Limb (tissue), 2 donors: ENCODE data around the gene SPG7.

Source experiments
- DNase-seq, 2 donors: peaks; one replicate each; pipeline ENCODE4 v3.0.0-alpha.2; 2016; ENCODE audit errors: extremely low spot score in 2 of 2

SPG7 gene

DNA sequence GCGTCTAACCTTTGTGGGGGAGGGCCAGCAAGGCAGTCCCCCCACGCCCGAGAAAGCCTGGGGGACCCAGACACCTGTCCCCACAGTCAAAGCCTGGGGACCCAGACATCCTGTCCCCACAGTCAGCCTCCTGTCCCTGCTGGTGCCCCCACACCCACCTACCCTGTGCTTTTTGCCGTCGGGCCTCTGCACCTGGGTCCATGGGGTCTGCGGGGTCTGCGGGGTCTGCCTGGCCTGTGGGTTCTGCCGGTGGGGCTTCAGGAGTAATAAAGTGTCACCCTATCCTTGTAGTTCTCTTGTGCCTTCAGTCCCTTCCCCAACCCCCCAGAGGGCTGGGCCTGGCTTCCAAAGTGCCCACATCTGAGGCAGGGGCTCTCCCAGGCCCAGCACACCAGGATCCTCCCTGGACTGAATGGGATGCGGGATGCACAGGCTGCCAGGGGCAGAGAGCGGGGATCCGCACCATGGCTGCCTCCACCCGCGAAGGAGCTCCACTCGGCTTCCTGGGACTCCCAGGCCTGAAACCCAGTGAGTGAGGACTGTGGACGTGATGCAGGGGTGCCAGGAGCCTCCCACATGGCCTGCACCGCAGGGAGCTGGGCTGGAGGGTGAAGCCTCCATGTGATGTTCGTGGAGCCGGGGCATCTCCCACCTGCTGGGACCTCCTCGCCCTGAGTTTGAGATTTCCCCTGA, 88.9 kb downstream of the SPG7 start:
- no peak for DNase-seq

DNA sequence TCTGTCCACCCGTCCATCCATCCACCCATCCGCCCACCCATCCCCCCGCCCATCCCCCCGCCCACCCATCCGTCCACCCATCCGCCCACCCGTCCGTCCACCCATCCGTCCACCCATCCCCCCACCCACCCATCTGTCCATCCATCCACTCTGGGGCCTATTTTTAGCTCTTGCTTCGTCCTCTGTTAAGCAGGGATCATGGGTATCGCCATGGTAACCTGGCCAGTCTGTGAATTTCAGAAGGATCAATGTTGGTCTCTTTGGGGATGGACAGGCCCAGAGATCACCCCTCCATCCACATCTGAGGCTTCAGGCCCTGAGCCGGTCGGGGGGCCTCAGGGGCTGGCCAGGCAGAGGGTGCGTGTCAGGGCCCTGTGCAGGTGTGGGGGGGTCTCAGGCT, 90.0 kb downstream of the SPG7 start:
- DNase-seq, result no peak

DNA sequence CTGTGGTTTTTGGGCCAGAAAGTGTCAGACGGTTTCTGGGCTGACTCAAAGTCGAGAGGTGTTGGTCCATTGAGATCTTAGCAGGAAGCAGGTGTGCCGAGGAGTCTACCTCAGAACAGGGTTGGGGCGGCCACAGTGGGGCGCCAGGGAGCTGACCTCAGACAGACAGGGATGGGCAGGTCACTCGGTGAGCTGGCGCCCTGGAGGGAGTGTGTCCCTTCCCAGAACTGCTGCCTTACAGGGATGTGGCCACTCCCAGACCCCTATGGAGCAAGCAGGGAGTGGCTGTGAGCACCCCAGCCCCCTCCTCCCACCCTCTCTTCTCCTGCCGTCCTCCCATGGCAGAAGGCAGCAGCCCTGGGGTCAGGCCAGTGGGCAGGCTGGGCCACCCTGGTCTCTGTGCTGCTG, 91.3 kb downstream of the SPG7 start:
- no peak for DNase-seq

DNA sequence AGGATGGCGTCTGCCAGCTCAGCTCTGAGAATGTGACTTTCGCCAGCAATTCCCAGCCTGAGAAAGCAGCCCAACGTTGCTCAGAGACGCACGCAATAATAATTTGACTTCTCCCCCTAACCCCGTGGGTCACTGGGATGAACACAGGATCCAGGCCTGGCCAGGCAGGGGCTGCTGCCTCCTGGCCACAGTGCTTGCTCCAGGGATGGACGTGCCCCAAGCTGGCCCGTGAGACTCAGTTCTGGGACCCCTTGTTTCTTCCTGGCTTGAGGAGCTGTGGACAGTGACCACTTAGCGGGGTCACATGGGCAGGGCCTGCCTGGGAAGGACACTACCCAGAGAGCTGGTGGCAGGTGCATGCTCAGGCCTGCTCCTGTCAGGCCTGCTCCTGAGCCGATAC, 91.7 kb downstream of the SPG7 start:
- DNase-seq, result no peak

DNA sequence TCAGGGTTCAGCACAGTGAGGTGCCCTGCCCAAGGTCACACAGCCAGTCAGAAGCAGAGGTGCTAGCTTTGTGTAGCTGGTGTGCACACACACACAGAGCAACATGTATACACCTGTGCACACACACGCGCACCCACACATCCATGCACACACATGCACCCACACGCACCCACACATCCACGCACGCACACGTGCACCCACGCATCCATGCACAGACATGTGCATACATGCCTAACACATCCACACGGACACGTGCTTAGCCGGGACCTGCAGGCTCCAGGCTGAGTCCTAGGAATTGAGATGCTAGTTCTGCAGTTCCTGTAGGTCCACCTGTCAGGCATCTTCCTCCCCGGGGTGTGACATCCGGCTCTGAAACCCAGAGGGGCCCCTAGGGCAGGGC, 92.2 kb downstream of the SPG7 start:
- no peak for DNase-seq

DNA sequence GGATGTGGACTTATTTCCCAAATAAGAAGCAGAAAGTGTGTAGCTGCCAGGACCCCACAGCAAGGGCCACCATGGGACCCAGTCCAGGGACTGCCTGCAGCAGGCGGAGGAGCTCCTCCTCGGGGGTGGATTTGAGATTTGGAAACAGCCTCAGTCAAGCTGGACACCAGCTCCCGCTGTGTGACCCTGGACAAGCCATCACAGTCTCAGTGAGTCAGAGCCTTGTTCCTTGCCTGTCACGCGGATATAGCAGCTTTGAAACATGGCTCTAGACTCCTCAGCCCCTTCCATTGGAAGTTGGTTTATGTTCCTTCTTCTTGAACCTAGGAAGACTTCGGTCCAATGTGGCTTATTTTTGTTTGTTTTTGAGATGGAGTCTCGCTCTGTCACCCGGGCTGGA, 92.8 kb downstream of the SPG7 start:
- DNase-seq, result no peak

DNA sequence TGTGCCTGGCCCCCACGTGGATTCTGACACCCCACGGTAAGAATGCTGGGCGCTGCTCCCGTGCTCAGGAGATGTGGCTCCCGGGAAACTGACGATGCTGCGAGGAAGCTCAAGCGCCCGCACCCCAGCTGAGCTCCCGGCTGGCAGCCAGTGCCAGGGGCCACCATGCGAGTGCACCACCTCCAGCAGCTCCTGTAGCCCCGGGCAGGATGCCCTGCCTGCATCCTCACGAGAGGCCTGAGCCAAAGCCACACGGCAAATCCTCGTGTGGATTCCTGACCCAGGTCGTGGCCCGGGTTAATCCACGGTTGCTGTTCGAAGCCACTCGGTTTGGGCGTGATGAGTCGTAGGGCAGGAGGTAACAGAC, 93.7 kb downstream of the SPG7 start:
- no peak for DNase-seq

DNA sequence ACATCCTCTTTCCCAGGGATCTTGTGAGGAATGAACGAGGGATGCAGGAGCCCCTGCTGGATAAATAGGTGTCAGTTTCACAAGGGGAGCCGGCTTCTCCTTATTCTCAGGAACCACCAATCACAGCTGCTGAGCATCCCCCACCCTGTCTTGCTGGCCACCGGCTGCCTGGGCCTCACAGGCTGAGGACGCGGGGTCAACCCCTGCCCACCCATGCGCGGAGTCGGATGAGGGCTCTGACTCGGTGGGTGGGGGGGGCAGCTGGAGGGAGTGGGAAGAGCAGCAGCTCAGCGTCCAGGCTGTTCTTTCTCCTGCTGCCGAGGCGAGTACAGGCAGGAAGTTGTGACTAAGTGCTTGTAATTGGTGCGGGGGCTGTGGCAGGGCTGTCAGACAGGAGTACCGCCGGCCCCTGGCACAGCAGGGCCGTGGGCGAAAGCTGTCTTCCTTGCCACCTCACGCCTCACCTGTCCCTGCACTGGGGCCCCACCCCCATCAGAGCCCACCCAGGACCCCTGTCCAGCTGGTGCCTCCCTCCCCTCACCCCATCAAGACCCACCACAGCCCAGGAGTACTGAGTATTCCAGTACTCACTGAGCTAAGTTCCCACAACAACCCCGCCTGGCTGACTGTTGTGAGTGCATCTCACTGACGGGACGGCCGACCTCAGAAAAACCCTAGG, 94.2 kb downstream of the SPG7 start:
- peak; percentile 24 to 72 for DNase-seq

DNA sequence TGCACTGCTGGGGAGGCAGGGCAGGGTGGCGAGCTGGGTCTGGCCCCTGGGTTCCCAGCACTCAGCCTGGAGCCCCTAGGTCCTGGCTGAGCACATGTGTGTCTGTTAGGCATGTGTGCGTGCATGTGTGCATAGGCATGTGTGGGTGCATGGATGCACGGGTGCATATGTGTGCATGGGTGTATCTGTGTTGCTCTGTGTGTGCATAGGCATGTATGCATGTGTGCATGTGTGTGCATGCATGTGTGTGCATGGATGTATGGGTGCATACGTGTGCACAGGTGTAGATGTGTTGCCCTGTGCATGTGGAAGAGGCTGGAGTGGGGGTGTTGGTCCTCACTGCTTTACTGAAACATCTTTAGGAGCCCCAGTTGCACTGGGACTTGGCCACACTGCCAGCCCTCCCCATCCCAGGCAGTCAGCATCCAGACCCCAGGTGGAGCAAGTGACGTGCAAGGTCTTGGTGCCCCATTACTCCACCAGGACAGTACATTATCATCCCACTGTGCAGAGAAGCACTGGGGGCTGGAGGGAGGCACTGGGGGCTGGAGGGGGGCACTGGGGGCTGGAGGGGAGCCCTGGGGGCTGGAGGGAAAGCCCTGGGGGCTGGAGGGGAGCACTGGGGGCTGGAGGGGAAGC, 94.9 kb downstream of the SPG7 start:
- DNase-seq, result no peak

DNA sequence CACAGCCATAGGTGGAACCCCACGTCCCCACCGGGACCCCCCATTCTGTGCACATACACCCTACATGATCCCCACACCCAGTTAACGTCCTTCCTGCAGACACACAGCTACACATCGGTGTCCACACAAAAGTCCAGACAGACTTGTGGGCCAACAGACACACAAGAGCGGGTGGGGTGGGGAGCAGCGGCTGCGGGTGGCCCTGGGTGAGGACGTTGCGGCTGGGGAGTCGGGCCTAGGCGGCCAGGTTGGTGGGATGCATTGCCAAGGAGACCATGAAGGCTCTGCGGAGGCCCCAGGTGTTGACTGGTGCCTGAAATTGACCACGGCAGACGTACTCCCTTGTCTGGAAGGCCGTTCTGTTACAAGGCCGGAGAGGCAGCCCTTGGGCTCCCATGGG, 96.6 kb downstream of the SPG7 start:
- no peak for DNase-seq

DNA sequence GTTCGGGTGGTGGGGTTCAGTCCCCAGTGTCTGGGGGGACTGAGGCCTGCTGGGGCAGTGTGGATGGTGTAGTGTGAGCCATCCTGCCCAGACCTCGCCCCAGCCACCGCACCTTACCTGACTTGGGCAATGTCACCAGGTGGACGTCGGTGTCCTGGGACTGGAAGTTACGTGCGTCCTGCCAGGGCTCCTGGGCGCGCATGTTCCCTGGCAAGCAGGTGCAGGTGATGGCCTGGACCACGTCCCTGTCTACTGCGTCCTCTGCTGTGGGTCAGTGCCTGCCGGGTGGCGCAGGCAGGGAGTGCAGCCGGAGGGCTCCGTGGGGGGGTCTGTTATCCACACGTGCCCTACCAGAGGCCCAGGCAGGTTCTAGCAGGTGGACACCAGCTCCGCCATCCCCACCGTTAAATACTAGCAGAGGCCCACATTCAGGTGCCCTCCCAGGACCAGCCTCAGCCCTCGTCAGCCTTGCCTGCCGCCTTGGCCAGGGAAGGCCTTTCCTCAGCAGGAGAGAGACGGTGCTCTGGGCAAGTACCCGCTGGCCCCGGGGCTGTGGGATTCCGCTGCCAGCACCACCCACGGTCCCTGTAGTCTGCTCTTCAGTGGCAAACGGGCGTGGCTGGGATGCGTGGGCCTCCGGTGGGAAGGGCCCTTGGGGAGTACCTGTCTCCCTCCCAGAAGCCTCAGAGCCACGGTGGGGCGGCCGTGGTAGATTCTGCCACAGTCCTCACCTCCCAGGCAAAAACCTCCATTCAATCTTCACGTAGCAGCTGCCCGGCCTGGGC, 97.2 kb downstream of the SPG7 start:
- DNase-seq, result no peak

DNA sequence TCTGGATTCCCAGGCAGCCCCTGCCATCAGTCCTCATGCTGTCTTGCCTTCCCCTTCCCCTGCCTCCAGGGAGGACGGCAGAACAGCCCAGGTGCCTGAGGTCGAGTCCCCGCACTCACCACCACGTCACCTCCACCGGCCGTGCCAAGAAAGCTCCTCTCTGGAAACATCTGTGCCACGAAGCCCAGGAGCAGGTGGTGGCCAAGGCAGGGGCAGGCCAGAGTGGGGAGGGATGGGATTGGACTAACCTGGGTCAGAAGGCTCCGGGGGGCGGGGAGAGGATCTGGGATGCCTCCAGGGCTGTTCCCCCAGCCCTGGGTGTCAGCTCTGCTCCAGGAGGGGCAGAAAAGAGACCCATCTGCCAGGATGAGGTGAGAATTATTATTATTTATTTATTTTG, 97.8 kb downstream of the SPG7 start:
- DNase-seq, result no peak
